Coronary artery (tissue), 2 donors: ENCODE results near the gene ALAD.
"Not testable (repeated sequence)": the region's sequence is repeated elsewhere in the genome, so short reads cannot be mapped to it uniquely, and the experiment has no call there.

Experiments
- DNase-seq: peaks from one replicate; pipeline ENCODE4 v3.0.0-alpha.2; 2017; ENCODE audit warnings: low spot score
- H3K27ac ChIP-seq, 2 donors: fragments of 200-600 bp; sonication (generic); one replicate each; pipeline ENCODE4 v1.5.1; 2016 to 2019
- H3K4me3 ChIP-seq: fragments of 200-600 bp; sonication (generic); 2 replicates; pipeline ENCODE4 v1.5.1; 2016; ENCODE audit warnings: mild to moderate bottlenecking, moderate library complexity
- CTCF ChIP-seq: fragments of 200-600 bp; sonication (generic); IDR thresholded peaks from one replicate; pipeline ENCODE4 v1.5.1; 2019; ENCODE audit warnings: antibody characterized with exemption

Gene ALAD

DNA sequence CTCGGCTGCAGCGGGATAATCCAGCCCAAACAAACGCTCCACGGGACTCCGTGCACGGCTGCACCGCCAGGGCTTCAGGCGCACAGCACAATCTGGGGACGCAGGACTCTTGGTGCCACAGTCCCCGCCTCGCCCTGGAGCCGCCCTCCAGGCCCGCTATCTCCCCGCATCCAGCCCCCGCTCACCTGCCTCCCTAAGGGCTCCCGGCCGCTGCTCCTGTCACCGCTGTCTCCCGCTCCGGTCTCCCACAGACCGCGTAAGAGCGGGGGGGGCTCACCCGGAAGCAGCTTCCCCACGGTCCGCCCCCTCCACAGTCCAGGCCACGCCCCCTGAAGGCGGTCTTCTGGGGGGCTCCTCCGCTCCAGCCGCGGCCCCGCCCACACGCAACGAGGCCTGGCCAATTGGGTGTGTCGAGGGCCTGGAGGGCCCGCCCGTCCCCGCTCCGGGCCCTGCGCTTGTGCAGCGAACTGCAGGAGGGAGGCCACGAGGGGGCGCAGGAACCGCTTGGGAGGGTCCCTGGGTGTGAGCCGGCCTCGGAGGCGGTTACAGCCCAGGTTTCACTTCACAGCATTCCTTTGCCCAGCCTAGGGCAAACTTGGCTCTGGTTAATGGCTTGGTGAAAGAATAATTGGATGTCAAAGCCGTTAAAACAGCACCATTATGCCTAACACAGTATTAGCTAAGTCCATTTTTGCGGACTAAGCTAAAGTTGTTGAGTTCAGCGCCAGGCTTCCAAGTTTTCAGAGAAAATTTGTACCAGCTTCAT lies at the start of gene ALAD:
ALAD (minus strand) TSS at position 258 of the 766 bp plus-strand sequence. CDS start 7,725 bp downstream, outside the sequence.
- Histone ChIP-seq H3K4me3 (peak within 1 kb of the TSS; percentile 91), H3K27ac (peak within 1 kb of the TSS; percentile 65 to 84)
- peak; percentile 99 for DNase-seq
- peak; percentile 86 for TF ChIP-seq CTCF

GRCh38 chr9:113449376-113449775 lies 48.3 kb upstream of the ALAD start:
- TF ChIP-seq CTCF, result no peak
- no peak for DNase-seq
- H3K27ac ChIP-seq, result peak overlapping the region in 1 of 2 donors; percentile 60
- H3K4me3 ChIP-seq, result no peak overlapping the region

DNA sequence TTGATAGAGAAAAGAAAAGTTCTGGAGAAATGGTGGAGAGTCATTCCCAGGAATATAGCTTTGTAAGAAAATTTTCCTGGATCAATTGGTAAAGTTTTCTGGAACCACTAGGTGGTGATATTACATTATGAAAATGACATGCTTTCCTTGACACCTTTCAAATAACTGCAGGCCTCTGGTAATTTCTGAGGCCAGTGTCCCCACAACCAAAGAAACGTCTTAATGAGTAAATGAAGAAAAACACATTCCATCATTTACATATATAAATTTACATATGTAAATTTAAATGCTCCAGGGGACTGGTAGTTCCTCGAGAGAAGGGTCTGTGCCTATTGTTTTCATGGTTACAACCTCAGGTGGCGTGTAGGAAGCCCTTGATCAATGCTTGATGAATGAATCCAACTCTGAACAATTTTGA lies 45.2 kb upstream of the ALAD start:
- Histone ChIP-seq H3K4me3 (no peak overlapping the region), H3K27ac (peak overlapping the region; percentile 14 to 16)
- no peak for DNase-seq
- TF ChIP-seq CTCF, result peak; percentile 51

DNA sequence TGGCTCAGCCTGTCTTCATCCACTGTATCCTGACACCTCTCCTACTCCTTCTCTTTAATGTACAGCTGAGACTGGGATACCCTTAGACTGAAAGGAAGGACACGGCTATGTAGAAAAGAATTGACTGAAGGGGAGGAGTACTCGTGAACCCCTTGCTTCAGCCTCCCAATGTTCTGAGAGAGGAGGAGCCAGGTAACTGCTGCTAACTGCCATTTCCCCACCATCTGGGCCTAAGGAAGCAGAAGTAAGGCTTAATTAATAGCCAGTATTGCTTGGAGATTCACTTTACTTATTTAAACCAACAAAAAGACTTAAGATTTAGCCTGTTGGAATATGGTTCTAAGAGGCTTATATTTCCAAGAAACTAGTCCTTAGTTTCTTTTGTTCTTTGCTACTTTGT lies 43.7 kb upstream of the ALAD start:
- no peak for TF ChIP-seq CTCF
- Histone ChIP-seq H3K27ac (no peak overlapping the region), H3K4me3 (no peak overlapping the region)
- DNase-seq, result no peak

- not testable (repeated sequence) for DNase-seq, H3K27ac ChIP-seq, H3K4me3 ChIP-seq
Observed at GRCh38 chr9:113437716-113438115, 36.6 kb upstream of the ALAD start.

DNA sequence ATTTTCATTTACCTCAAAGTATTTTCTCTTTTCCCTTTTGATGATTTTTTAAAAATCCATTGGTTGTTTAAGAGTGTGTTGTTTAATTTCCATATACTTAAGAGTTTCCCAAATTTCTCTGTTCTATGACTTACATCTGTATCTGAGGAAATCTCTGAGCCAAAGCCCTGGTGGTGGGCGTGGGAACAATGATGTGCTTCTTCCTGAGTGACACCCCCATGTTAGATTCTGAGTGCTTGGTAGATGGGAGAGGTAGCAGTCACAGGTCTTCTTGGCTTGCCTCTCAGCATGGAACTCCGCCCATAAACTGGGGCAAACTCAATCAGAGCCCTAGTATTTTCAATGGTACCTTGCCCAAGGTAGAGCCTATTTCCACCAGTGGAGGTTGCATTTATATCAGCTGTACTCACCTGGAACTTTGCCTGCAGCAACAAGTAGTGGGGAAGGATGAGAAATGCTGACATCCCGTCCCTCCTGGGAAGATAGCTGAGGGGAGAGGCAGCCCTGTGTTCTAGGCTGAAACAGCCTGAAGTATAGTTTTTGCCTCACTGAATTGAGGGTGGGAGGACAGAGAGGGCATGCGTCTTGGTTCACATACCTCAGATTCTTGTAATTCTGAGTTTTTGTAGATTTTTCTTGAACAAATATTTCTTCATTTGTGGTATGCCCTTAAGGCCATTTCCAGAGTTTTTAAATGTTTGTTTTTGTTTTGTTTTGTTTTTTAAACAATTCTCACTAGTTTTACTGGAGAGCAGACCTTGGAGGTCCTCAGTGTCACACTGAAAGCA lies 35.8 kb upstream of the ALAD start:
- H3K27ac ChIP-seq, result no peak overlapping the region
- no peak for TF ChIP-seq CTCF
- H3K4me3 ChIP-seq, result no peak overlapping the region
- no peak for DNase-seq

GRCh38 chr9:113431191-113431590 lies 30.1 kb upstream of the ALAD start:
- no peak for TF ChIP-seq CTCF
- H3K27ac ChIP-seq, result no peak overlapping the region
- DNase-seq, result no peak
- no peak overlapping the region for H3K4me3 ChIP-seq
